Endometrial microvascular endothelial cells (primary cell): ENCODE results near the gene FES. TPM values are rescaled to one million over a fixed set of nuclear protein-coding genes. Genes with fewer than 3 reads are reported as not detected.
"Not testable (repeated sequence)": the region's sequence is repeated elsewhere in the genome, so short reads cannot be mapped to it uniquely, and the experiment has no call there.

Experiments
- in situ Hi-C: cut with HindIII; loops from 2 replicates; pipeline ENCODE4 v1.10.0; 2017; ENCODE audit warnings: low sequenced_read_pairs, low pct_unique_long_range_greater_than_20kb; ENCODE audit errors: inconsistent ontology term
- total RNA-seq: library from RNA; depleted of rRNA; stranded (reverse); fragments of >200 nt; gene quantifications from one replicate; pipeline ENCODE4 v1.2.3, GENCODE V29; 2015; ENCODE audit errors: inconsistent ontology term

FES gene
- total RNA-seq, 1 donor from 2014 or later: 144 TPM

- in situ Hi-C loops: no loop called here
Observed at GRCh38 chr15:90884719-90885431, 571 bp downstream of the FES start.

GRCh38 chr15:90885432-90886290 is 1.4 kb downstream of the FES start:
- in situ Hi-C loops: no loop called here

DNA sequence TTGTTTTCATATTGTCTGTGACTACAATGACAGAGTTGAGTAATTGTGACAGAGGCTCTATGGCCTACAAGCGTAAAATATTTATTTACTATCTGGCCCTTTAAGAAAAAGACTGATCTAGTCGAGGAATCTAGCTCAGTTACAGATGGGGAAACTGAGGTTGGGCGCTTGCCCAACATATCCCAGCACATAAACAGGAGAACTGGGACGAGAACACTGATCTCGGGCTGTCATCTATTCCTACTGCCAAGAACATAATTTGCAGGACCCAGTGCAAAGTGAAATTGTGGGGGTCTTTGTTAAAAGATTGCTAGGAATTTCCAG is 1.9 kb downstream of the FES start:
- in situ Hi-C loops: no loop called here

GRCh38 chr15:90887037-90887481 is 2.8 kb downstream of the FES start:
- in situ Hi-C loops: no loop called here

DNA sequence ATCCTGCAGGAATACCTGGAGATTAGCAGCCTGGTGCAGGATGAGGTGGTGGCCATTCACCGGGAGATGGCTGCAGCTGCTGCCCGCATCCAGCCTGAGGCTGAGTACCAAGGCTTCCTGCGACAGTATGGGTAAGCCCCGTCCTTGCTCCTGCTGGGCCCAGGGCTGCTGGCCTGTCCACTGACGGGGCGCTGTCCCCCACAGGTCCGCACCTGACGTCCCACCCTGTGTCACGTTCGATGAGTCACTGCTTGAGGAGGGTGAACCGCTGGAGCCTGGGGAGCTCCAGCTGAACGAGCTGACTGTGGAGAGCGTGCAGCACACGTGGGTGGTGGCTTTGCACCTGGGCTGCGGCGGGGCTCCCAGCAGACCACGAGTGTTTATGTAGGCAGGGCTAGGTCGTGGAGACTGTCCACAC is 5.0 kb downstream of the FES start:
- in situ Hi-C loops: no loop called here

DNA sequence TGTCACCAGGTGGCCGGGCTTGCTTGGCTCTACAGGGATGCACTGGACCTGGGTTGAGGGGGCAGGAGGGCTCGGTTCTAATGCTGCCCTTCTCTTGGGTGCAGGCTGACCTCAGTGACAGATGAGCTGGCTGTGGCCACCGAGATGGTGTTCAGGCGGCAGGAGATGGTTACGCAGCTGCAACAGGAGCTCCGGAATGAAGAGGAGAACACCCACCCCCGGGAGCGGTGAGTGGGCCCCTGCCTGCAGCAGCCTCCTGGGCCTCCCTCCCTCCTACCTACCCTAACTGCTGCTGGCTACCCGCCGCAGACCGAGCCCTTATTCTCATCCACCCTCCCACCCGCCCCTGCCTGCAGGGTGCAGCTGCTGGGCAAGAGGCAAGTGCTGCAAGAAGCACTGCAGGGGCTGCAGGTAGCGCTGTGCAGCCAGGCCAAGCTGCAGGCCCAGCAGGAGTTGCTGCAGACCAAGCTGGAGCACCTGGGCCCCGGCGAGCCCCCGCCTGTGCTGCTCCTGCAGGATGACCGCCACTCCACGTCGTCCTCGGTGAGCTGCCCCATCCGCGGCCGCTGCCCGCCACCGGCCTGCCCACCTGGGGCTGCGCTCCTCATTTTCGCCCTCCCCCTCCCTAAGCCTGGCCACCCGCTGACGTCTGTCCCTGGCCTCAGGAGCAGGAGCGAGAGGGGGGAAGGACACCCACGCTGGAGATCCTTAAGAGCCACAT is 5.6 kb downstream of the FES start:
- in situ Hi-C loops: no loop called here

- in situ Hi-C loops: no loop called here
Observed at GRCh38 chr15:90890839-90891238, 6.5 kb downstream of the FES start.

- in situ Hi-C loops: no loop called here
Observed at GRCh38 chr15:90891346-90891949, 7.1 kb downstream of the FES start.

DNA sequence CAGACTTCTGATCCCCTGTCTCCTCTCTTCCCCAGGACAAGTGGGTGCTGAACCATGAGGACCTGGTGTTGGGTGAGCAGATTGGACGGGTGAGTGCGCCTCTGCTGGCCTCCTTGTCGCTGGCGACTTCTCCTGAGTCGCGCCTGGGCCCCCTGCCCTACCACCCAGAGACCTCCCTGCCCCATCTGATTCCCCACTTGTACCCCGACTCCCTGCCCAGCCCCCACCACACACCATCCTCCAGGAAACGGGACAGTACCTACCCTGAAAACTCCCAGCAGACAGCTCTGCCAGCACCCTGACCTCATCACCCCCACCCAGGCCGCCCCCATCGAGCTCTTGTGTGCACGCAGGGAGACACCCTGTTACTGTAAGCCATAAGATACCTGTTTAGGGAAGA is 7.7 kb downstream of the FES start:
- in situ Hi-C loops: no loop called here

- in situ Hi-C loops: no loop called here
Observed at GRCh38 chr15:90892498-90893174, 8.3 kb downstream of the FES start.

DNA sequence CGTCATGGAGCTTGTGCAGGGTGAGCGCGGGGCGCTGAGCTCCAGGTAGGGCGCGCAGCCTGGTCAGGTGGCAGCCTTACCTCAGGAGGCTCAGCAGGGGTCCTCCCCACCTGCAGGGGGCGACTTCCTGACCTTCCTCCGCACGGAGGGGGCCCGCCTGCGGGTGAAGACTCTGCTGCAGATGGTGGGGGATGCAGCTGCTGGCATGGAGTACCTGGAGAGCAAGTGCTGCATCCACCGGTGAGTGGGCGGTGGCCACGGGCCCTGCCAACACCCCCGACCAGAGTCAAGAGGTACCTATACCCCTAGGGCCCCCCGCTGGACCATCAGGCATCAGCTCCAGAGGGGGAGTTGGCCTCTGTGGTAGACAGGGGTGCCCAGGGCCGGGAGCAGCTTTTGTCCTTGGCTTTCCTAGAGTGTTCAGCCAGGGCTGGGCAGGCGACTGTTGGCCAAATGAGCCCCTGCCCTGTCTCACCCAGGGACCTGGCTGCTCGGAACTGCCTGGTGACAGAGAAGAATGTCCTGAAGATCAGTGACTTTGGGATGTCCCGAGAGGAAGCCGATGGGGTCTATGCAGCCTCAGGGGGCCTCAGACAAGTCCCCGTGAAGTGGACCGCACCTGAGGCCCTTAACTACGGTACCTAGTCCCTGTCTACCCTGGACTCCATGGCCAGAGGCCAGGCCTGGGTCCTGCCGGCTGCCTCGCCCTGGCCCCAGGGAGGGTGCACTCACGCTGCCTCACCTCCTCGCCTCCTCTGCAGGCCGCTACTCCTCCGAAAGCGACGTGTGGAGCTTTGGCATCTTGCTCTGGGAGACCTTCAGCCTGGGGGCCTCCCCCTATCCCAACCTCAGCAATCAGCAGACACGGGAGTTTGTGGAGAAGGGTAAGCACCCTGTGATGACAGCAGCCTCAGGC is 9.1 kb downstream of the FES start:
- in situ Hi-C loops: no loop called here

DNA sequence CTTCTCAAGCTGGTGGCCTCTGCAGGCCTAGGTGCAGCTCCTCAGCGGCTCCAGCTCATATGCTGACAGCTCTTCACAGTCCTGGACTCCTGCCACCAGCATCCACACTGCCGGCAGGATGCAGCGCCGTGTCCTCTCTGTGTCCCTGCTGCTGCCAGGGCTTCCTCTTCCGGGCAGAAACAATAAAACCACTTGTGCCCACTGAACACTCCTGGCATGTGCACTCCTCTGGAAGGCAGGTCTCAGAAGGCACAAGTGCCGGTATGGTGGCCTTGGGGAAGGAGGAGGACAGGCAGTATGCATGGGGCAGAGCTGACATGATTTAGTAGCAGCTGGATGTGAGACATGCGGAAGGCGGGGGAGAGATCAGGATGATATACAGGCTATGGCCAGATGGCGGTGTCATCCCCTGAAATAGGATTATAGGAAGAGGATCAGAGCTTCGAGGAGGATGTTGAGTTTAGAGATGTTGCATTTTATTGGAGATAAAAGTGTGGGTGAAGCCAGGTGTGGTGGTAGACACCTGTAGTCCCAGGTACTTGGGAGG is 11.3 kb downstream of the FES start:
- in situ Hi-C loops: no loop called here

DNA sequence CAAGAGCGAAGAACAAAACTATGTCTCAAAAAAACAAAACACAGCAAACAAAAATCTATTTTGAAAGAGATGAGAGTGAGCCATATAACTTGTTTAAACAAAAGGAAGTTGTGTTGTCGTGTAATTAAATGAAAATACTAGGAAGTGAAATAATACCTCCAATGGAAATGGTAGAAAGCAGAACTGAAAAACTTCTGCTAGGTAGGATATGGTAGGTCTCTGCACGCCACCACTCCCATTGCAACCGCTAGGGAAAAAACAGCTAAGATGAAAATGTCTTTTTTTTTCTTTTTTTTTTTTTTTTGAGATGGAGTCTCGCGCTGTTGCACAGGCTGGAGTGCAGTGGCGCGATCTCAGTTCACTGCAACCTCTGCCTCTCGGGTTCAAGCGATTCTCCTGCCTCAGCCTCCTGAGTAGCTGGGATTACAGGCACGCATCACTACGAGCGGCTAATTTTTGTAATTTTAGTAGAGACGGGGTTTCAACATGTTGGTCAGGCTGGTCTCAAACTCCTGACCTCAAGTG is 12.9 kb downstream of the FES start:
- in situ Hi-C loops: not testable (repeated sequence)

DNA sequence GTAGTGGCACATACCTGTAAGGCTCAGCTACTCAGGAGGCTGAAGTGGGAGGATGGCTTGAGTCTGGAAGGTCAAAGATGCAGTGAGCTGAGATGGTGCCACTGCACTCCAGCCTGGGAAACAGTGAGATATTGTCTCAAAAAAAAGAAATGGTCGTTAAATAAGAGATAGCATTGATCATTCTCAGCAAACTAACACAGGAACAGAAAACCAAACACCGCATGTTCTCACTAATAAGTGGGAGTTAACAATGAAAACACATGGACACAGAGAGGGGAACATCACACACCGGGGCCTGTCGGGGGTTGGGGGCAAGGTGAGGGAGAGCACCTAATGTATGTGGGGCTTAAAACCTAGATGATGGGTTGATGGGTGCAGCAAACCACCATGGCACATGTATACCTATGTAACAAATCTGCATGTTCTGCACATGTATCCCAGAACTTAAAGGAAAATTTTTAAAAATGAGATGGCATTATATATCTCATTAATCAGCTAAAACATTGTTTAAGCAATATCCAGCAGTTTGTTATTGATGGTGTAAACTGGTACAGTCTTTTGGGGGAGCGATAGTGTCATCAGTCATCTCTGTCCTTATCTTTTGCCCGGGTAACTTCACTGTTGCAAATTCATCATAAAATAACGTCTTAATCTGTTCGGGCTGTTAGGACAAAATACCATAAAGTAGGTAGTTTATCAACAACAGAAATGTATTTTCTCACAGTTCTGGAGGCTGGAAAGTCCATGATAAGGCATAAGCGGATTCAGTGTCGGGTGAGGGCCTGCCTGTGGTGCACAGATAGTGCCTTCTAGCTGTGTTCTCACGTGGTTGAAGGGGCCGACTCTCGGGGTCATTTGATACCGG is 17.1 kb downstream of the FES start:
- in situ Hi-C loops: no loop called here

DNA sequence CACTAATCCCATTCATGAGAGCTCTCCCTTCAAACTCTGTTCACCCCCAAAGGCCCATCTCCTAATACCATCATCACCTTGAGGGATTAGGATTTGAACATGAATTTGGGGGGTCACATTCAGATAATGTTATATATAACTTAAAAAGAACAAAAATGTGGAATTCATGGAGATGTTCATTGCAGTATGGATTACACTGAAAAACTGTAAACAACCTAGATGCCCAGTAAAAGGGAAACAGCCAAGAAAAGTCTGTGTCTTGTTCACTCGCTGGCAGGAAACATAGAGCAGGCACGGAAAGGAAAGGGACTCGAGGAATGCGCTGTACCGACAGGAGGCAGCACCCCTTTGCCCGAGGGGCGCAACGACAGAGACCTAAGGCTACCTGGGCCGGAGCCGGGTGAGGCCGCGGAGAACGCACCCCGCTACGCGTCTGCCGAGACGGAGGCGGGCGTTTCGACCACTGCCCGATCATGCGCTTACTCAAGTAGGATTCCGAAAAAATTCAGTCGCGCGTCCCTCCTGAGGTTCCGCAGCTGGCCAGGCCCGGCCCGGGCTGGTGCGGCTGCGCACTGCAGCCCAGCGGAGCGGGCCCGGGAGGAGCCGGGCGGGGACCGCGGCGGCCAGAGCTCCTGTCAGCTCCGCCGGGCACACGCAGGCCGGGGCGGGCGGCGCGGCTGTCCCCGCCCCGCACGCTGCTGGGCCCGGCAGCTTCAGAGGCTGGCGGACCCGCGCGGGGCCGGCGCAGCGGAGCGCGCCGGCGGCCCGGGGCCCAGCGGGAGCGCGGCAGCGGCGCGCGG is 17.9 kb downstream of the FES start:
- in situ Hi-C loops: no loop called here
